Renal pelvis (tissue), 12 donors: ENCODE data around the gene FAM180B. TPM values are rescaled to one million over a fixed set of nuclear protein-coding genes. Genes with fewer than 3 reads are reported as not detected.
A peak's percentile ranks its signal among the peaks of the same experiment; 100 is the strongest.
"Not testable (repeated sequence)": the region's sequence is repeated elsewhere in the genome, so short reads cannot be mapped to it uniquely, and the experiment has no call there.

Source experiments
- DNase-seq: peaks from one replicate; pipeline ENCODE4 v3.0.0-alpha.2; 2013
- long read RNA-seq, 16 experiments: transcript quantifications; one replicate each; lab custom pipeline, GENCODE V29; 2026
- polyA plus RNA-seq, 3 donors: library from polyadenylated mRNA; unstranded; fragments of 120-200 nt; gene quantifications; one replicate each; pipeline ENCODE4 v1.2.1, GENCODE V29; 2013; ENCODE audit not compliant: insufficient read length in 3 of 3

Gene FAM180B
- polyA plus RNA-seq: under 1 TPM; 0.26 to 0.70 (median 0.65) TPM
- long read RNA-seq, donor 1: 0 reads
- long read RNA-seq, donor 2: 0 reads
- long read RNA-seq, donor 3: 0 reads
- long read RNA-seq, donor 4: 0 reads
- long read RNA-seq, donor 5: 0 reads
- long read RNA-seq, donor 6: 0 reads
- long read RNA-seq, donor 7: 0 reads
- long read RNA-seq, donor 8, partial matches to known transcripts: 0 of 1 reads
- long read RNA-seq, donor 8, other reads (novel, unspliced or antisense): 0 of 1 reads
- long read RNA-seq, donor 9: 0 reads
- long read RNA-seq, donor 10: 0 reads
- long read RNA-seq, donor 11: 0 reads
- long read RNA-seq, donor 12: 0 reads
- long read RNA-seq, donor 13: 0 reads
- long read RNA-seq, donor 14: 0 reads
- long read RNA-seq, donor 15: 0 reads
- long read RNA-seq, donor 16: 0 reads

GRCh38 chr11:47586098-47586855 is at the start of gene FAM180B:
Gene FAM180B (plus strand): TSS chr11:47586678. CDS start chr11:47586769, 91 bp downstream.
- no peak for DNase-seq

GRCh38 chr11:47536915-47537314 is 49.6 kb upstream of the FAM180B start:
- no peak for DNase-seq

DNA sequence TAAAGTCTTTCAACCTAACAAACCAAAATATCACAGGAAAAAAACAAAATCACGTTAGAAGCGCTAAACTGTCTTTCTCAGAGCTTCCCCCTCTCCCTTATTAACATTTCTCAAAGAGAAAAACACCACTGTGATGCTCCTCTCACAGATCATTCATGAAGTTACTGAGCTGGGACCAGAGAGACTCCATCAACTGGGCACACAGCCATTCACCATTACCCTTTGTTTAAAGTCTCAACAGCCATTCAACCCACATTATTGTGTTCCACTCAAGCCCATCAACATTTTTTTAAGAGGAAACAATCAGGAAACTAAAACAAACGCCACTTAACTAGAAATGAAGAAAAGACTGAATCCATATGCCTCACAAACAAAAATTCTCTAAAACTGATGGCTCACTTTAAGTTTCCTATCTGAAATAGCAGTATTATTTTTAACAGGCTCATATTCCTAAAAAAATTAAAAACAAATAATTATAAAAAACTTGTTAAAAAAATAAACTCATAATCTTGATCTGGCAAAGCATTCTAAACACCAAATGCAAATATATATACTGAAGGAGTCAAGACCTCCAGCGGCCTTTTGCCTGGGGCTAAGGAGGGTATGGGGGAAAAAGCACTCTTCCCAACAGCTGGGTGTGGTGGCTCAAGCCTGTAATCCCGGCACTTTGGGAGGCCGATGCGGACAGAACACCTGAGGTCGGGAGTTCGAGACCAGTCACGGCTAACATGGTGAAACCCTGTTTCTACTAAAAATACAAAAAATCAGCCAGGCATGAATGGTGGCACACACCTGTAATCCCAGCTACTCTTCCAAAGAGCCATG is 47.5 kb upstream of the FAM180B start:
- DNase-seq: no peak

DNA sequence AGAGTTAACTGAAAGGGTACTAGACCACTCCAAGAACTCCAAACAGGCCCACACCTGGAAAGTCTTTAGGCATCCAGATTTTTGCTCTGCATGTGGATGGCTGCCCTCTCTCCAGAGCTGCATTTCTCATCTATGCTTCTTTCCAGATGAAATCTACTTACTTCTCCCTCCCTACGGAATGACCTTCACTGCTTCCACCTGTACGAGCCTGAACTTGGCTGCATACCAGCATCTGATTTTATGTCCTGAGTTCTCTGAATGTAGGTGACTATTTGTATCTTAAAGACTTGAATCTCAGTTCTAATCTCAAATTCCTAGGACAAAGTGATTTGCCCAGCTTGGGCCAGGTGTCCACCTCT is 46.8 kb upstream of the FAM180B start:
- DNase-seq: no peak

GRCh38 chr11:47541070-47541469 is 45.4 kb upstream of the FAM180B start:
- no peak for DNase-seq

DNA sequence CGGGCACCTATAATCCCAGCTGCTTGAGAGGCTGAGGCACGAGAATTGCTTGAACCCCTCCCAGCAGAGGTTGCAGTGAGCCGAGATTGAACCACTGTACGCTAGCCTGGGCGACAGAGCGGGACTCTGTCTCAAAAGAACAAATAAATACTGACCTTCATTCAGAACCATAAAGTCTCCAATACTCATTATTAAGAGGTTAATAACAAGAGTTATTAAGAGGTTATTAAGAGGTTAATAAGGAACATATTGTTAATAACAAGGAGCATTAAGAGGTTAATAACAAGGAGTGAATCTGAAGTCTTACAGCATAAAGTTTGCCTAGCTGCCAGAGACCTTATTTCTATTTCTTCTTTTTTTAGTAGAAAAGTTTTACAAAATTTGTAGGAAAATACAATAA is 41.2 kb upstream of the FAM180B start:
- no peak for DNase-seq

GRCh38 chr11:47546274-47546673 is 40.2 kb upstream of the FAM180B start:
- not testable (repeated sequence) for DNase-seq

DNA sequence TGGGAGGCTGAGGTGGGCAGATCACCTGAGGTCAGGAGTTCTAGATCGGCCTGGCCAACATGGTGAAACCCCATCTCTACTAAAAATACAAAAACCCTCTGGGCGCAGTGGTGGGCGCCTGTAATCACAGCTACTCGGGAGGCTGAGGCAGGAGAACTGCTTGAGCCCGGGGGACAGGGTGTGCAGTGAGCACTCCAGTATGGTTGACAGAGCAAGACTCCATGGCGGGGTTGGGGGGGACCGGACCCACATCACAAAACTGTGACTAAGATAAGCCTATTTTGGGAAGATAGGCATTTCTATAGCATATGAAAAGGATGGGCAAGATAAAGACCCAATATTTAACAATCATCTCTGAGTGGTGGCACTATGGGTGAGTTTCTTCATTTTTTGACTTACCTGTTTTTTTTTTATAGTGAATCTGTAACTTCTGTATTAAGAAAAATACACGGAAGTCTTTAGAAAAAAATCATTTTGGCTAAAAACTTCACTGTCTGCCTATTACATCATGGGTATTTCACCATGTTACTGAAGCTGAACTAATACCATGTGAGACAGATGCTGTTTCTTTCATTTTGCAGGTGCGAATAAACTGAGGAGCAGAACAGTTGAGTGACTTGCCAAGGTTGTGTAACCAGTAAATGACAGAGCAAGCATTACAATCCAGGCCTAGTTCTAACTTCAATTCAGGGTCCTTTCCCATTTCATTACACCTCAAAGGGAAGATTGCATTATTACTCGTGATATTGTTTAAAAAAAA is 36.0 kb upstream of the FAM180B start:
- no peak for DNase-seq

- DNase-seq: no peak
Measured at GRCh38 chr11:47551086-47551485, 35.4 kb upstream of the FAM180B start.

DNA sequence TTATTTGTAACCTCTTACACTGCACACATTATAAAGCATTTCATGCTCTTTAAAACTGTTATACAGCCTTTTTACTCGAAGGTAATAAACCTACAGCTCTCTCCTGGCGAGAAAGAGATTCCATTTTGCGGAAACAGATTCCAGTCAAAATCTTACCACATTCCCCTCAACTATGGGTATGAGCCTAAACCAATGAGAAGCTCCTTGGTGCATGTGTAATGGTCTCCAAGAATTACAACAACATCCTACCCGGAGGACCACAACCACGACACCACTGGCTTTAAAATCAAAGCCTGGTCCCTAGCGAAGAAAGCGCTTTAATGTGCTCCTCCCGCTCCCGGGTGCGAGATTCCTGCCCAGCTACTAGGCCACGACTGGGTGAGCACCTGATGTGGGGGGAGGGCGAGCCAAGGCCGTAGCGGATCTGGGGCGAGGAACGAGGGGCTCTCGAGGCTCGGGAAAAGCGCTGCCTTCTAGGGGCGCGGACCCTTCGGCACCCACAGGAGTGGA is 34.4 kb upstream of the FAM180B start:
- peak; percentile 46 for DNase-seq

- peak; percentile 93 for DNase-seq
Measured at GRCh38 chr11:47552566-47553405, 33.7 kb upstream of the FAM180B start, which contains the start of gene CELF1. Gene CELF1 (minus strand): TSS chr11:47553132. CDS start chr11:47499523, 53,609 bp downstream.

- no peak for DNase-seq
Measured at GRCh38 chr11:47553406-47553743, 33.1 kb upstream of the FAM180B start.

DNA sequence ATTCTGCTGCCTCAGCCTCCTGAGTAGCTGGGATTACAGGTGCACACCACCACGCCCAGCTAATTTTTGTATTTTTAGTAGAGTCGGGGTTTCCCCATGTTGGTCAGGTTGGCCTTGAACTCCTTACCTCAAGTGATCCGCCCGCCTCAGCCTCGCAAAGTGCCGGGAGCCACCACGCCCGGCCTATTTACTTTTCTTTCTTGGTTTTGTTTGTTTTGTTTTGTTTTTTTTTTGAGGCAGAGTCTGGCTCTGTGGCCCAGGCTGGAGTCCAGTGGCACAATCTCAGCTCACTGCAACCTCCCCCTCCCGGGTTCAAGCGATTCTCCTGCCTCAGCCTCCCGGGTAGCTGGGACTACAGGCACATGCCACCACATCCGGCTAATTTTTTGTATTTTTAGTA is 29.5 kb upstream of the FAM180B start:
- DNase-seq: not testable (repeated sequence)

DNA sequence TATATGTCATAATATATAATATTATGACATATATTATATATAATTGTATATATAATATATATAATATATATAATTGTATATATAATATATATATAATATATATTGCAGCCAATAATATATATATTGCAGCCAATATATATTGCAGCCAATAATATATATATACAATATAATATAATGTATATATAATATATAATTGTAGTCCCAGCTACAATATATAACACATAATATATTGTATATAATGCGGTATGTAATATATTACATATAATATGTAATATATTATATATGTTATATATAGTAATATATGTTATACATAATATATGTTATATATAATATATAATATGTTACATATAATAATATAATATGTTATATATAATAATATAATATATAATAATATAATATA is 27.8 kb upstream of the FAM180B start:
- no peak for DNase-seq

DNA sequence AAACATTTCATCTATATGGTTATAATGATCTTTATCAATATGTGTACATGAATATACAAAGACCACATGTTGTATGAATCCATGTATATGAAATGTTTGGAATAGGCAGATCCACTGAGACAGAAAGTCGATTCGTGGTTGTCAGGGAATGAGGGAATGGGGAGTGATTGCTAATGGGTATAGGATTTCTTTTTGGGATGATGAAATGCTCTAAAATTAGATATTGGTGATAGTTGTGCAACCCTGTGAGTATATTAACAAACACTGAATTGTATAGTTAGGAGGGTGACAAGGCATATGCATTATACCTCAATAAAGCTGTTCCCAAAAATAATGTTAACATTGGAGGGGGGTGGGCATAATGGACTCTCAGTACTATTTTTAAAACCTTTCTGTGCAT is 26.1 kb upstream of the FAM180B start:
- no peak for DNase-seq

- not testable (repeated sequence) for DNase-seq
Measured at GRCh38 chr11:47562393-47562792, 24.1 kb upstream of the FAM180B start.

- DNase-seq: not testable (repeated sequence)
Measured at GRCh38 chr11:47564366-47564765, 22.1 kb upstream of the FAM180B start.

- no peak for DNase-seq
Measured at GRCh38 chr11:47564933-47565339, 21.5 kb upstream of the FAM180B start.

DNA sequence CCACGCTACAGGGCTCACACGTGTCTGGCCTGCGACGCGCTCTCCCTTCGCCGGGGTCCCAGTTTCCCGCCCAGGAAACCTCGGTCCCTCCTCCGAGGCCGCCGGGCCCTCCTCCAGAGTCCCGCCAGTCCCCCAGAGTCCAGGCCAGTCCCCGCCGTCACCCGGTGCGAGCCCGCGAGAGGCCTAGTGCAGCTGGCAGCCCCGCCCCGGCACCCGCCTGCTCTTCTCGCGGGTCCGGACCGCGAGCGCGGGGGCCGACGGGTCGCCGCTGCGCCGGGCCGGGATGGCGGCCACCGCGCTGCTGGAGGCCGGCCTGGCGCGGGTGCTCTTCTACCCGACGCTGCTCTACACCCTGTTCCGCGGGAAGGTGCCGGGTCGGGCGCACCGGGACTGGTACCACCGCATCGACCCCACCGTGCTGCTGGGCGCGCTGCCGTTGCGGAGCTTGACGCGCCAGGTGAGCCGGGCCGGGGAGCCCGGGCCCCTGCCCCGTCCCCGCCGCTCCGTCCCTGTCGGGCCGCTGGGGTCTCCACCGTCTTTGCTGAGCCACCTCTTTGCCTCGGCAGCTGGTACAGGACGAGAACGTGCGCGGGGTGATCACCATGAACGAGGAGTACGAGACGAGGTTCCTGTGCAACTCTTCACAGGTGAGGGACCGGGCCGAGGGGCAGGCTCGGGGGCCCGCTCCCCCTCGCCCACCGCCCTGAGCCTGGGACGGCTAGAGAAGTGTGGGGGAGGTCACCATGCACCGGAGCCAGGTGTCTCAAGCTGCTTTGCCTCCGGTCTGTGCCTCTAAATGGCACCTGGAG is 20.9 kb upstream of the FAM180B start, which contains the start of gene PTPMT1:
Gene PTPMT1, plus strand, starts transcription at position 260 of the 809 bp plus-strand sequence. Its CDS starts 24 bp downstream, at position 284.
- peak; percentile 65 for DNase-seq
